NCI-H345 treated with DMSO at 0.1 percent for 48 hours (cell line): ENCODE data around the gene PSMC2.
"Not testable (repeated sequence)": the region's sequence is repeated elsewhere in the genome, so short reads cannot be mapped to it uniquely, and the experiment has no call there.

Source experiments
- DNase-seq: peaks from one replicate; lab custom pipeline; 2025; ENCODE audit not compliant: unreplicated experiment; lab: John Stamatoyannopoulos, UW

PSMC2 gene

DNA sequence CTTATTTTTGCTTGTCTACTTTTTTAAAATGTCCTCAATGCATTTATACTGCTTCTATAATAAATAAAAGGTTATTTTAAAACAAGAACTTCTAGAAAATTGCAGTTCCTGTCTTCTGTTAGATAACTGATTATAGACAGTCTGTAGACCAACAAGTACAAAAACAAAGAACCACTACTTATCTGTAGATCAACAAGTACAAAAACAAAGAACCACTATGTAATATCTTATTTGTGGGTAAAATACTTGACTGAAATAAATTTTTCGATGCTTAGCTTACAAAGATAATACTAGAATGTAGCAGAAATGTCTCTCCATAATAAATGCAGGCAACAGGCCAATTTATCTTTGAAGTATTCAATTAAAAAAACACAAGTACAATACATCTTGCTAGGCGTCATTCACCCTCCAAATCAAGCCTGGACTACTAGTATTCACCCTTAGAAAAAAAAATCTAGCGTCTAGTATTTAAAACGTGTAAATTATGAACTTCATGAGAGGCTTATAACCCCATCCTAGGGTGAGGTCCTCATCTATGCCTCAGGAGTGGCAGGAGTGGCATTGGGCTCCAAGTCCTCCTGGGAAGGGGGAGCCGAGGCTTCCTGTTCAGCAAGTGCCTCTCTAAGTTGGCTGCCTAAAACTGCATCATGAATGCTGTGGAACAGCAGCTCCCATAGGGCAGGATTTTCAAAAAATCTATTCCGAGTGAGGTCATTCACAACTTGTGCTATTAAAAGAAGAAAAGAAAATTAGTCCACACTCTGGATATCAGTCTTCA, 26.6 kb downstream of the PSMC2 start:
- DNase-seq: no peak

DNA sequence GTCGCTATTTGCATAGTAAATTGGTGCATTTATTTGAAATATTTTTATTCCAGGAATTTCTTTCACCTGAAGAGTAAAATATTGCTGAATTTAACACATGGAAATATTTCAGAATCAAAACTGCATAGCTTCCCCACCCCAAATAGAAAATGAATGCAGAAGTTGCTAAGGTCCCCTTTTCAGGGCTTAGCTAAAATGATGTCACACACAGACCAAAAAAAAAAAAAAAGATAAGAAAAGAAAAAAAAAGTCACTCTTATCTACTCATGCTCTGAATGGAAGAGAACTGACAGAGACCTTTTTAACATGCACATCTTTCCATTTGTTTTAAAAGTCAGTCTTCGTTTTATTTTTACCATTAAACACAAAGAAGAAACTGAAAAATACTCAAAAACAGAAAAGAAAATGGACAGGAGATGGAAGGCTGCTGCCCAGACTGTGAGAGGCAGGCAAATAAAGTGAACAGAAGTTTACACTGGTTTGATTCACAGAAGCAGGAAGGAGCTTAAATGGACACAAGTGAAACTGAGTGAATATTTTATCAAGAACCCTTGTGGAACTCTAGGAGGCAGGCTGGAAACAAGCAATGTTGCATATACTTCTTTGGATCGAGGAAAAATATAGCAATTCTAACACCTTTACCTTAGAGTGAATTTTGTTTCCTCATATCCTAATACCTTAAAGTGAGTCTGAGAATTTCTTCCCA, 32.0 kb downstream of the PSMC2 start:
- no peak for DNase-seq

DNA sequence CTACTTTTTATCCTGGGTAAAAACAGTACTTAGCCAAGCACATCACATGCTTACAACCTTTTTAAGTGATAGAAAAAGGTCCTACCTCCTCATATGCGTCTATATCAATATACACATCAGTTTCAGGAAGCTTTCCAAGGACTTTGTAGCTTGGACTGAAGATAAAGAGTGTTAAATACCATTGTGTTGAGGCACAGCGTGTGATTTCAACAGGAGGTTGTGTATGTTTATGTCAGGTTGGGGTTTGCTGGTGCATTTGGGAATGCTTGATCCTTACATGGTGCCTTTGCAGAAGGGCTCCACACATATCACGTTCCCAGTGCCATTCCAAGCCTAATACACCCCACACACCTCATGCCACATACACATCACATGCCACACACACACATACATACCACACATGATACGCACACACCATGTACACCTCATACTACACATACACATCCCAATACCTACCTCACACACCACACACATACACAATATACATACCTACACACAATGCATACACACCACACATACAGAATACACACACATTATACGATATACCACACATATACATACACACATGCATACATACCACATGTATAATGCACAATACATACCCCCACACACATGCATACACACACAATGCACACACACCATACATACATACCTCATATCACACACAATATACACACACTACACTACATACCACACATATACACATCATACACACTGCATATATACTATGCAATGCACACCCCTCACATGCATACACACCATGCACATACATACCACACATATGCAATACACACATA, 33.1 kb downstream of the PSMC2 start:
- DNase-seq: no peak

DNA sequence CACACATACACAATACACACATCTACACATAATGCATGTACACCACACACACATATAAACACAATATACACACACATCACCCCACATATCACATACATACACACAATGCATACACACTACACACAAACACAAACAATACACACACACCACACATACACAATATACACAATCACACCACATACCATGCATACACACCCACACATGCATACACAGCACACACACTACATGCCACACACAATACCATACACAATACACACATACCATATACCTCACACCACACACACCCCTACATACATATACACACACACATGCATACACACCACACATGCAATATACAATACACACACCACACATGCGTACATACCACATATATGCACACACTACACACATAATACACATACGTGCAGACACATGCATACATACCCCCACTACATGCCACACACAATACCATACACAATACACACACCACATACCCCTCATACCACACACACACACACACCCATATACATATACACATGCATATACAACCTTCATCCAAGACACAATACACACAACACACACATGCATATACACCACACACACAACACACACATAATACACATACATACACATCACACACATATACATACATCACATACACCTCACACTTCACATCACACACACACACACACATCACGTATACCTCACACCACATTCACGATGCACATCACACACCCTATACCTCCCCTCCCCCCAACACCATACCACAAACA, 34.0 kb downstream of the PSMC2 start:
- no peak for DNase-seq

DNA sequence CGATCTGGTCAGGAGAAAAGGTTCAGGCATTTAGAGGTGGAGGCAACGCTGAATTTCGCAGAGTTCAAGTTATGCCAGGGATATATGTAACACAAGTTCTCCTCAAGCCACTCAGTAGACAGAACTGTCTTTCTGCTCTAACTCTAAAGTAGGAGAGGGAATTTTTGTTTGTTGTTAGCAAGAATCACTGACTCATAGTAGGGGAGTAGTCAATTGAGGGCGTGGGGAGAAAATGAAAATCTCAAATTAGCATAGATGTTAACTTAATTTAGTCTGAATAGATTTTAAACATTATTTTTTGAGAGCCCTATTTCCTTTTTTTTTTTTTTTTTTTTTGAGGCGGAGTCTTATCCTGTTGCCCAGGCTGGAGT, 34.6 kb downstream of the PSMC2 start:
- no peak for DNase-seq

DNA sequence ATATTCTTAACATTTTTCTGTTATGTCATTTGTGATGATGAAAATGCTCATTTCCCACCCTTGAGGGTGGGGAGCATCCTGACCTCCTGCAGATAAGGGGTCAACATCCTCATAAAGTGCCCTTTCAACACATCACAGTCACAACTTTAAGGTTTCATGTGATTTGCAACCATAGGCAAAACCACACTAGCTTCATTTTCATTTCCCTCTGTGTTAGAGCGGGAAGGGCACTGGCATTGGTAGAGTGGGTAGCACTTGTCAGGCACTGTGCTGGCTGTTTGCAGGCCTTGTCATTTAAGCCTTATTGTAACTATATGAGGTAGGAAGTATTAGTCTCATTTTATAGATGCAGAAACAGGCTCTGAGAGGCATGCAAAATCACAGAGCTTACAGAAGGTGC, 39.8 kb downstream of the PSMC2 start:
- DNase-seq: no peak

DNA sequence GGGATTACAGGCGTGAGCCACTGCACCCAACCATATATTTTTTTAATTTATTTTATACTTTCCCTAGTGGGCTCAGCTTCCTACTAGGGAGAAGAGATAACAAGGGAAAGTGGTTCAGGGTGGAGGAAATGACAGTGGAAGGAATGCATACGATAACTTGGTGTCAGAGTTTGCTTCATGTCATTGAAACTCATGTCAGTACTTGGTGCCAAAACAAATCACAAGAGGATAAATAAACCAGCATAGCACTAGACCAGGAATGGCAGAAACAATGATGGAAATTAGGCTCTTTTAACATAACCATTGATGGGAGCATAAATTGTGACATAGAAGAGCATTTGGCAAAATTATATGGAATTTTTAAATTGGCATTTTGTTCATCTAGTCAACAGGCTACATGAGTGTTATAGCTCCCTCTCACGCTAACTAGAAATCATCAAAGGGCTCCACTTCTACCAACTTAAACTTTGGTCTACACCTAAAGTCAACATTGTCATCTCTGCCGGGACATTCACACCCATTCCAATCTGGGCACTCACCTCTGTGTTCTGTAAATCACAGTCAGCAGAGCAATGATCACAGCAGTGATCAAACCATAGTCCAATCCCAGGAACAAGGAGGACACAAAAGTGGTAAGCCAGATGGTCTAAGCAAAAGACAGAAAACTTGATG, 41.2 kb downstream of the PSMC2 start:
- DNase-seq: no peak

DNA sequence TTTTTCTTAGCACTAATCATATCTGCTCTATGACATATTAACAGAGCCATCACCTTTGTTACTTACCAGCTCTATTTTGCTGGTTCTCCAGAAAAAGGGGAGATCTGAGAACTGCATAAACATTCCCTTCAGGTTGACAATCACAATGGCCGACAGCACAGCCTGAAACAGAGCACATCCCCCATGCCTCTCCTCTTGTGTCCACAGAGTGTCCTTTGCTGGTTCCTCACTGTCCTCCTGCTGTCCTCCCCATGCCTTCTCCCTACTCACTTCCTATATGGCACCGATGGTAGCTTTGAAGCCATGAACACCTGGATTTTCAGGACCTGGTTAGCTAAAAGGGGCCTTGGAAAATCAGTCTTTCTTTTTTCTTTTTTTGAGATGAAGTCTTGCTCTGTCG, 41.8 kb downstream of the PSMC2 start:
- no peak for DNase-seq

DNA sequence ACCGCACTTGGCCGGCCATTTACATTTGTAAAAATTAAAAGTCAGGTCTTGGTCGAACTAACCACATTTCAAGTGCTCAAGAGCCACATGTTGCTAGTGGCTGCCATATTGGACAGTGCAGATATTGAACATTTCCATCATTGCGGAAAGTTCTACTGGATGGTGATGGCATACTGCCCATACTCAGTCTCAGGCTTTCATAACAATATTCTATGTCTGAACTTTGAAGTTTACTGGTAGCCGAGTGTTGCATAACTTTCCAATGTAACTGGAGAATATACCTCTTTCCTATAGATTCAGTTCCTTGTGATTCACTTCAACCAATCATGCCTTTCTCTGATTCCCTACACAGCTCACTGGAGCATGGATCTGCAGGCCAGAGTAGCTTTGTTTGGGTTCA, 43.7 kb downstream of the PSMC2 start:
- DNase-seq: no peak

DNA sequence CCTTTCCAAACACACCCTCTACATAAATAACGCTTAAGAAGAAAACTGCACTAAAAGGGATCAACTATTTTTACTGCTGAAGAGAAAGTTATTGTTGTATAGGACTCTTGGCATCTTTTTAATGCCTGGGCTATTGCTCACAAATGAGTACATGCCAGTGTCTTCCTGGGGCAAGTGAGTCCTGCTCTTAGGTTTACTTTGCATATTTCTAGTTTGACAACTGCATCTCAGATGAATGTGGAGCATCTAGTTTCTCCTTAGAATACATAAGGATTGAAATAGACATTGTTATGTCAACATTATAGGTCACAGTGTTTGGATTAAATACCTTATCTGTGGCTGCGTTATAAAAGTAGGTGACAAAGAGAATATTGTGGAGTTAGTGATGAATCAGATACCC, 44.5 kb downstream of the PSMC2 start:
- DNase-seq: no peak

DNA sequence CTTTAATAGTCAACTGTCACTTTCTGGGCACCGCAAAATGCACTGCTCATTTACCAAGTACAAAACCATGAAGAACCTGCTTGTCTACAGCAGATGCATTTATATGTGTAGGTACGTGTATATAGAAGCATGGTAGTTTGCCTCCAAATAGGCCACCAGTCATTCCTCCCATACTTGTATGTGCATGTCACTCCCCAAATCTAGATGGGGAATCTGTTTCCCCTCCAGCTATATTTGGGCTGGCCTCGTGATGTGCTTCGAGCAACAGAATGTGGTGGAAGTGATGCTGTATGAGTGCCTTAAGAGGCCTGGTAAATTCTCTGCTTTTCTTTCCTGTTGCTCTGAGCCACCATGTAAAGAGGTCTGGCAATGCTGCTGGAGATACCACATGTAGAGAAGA, 47.1 kb downstream of the PSMC2 start:
- DNase-seq: no peak

DNA sequence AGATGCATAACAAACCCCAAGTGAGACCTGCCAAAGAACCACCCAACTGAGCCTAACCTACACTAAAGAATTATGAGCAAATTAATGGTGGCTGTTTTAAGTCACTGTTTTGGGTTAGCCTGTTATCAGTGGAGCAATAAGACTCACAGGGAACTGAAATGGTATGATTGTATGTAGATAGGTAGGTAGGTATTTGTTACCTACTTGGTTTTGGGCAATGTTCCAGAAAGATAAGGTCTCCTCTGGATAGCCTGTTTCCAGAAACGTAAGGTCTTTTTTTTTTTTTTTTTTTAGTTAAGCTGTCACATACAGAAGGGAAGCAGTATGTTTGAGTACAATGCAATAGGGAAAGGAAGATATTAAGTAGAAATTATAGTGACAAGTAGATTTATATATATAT, 47.6 kb downstream of the PSMC2 start:
- no peak for DNase-seq

DNA sequence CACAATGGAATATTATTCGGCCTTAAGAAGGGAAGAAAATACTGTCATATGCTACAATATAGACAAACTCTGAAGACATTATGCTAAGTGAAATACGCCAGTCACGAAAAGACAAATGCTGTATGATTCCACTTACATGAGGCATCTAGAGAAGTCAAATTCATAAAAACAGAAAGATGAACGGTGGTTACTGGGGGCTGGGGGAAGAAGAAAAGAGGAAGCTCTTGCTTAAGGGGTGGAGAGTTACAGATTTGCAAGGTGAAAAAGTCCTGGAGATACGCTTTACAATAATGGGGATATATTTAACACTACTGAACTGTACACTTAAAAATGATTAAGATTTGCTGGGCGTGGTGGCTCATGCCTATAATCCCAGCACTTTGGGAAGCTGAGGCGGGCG, 49.0 kb downstream of the PSMC2 start:
- no peak for DNase-seq

DNA sequence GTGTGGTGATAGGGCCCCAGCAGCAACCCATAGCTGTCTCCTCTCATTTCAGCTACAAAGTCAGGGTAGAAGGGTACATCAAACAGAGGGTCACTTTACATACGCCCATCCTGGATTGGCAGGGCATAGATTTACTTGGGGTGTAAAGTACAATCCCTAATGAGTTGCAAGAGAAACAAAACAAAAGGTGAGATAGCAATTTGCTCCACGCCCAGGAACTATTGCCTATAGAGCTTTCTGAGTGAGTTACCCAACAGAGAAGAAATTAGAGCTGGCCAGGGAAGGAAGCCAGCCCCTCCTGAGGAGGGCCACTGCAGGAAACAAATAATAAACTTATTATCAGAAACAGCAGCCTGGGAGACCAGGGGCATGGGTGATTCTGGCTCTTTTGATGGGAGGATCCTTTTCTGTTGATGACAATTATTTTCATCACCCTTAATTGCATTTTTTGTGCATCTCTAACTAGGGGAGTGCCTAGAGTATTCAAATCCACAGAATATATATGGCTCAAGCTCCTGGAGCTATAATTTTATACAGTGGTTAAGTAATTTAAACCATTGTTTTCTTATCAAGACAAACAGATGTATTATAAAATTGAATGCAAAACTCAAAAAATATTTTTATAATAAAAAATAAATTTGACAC, 51.2 kb downstream of the PSMC2 start:
- DNase-seq: no peak

DNA sequence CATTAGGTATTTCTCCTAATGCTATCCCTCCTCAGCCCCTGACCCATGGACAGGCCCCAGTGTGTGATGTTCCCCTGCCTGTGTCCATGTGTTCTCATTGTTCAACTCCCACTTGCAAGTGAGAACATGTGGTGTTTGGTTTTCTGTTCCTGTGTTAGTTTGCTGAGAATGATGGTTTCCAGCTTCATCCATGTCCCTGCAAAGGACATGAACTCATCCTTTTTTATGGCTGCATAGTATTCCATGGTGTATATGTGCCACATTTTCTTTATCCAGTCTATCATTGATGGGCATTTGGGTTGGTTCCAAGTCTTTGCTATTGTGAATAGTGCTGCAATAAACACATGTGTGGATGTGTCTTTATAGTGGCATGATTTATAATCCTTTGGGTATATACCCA, 52.2 kb downstream of the PSMC2 start:
- DNase-seq: not testable (repeated sequence)

DNA sequence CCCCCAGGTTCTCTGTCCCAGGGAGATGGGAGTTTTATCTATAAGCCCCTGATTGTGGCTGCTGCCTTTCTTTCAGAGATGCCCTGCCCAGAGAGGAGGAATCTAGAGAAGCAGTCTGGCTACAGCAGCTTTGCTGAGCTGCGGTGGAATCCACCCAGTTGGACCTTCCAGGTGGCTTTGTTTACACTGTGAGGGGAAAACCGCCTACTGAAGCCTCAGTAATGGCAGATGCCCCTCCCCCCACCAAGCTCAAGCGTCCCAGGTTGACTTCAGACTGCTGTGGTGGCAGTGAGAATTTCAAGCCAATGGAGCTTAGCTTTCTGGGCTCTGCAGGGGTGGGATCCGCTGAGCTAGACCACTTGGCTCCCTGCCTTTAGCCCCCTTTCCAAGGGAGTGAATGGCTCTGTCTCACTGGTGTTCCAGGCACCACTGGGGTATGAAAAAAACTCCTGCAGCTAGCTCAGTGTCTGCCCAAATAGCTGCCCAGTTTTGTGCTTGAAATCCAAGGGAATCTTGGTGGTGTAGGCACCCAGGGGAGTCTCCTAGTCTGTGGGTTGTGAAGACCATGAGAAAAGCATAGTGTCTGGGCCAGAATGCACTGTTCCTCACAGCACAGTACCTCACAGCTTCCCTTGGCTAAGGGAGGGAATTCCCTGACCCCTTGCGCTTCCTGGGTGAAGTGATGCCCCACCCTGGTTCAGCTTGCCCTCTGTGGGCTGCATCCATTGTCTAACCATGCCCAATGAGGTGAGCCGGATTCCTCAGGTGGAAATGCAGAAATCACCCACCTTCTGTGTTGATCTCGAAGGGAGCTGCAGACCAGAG, 58.6 kb downstream of the PSMC2 start:
- DNase-seq: not testable (repeated sequence)

DNA sequence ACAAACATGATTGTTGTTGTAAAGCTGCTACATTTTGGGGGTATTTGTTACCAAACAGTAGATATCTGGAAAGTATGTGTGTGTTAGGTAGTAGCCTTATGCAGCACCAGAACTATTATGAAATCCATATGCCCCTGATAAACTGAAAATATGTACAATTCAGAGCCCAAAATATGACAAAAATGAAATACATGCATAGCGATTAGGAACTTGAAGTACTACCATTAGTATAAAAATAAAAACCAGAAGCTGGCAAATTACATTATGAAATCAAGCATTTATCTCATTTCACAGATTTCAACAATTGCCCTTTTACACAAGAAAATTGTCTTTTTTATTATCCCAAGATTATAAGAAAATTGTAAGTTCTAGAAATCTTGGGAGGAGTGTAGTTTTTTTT, 64.7 kb downstream of the PSMC2 start:
- DNase-seq: no peak

DNA sequence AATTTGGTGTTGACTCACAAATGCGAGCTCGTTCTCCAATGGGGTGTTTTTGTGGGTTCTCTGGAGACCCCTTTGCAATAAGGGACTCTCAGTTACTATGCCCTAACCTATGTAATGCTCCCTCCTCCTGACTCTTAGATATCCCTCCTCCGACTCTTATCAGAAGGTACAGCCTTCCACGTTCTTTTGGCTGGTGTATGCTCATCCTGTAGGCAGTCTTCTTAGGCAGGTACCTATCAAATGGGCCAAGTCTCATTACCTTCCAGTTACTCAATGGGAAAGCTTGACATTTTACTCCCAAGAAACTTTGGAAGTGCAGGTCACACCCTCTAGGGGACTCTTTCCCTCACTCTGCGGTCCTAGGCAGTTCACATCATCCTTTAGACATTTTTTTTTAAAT, 66.0 kb downstream of the PSMC2 start:
- no peak for DNase-seq

DNA sequence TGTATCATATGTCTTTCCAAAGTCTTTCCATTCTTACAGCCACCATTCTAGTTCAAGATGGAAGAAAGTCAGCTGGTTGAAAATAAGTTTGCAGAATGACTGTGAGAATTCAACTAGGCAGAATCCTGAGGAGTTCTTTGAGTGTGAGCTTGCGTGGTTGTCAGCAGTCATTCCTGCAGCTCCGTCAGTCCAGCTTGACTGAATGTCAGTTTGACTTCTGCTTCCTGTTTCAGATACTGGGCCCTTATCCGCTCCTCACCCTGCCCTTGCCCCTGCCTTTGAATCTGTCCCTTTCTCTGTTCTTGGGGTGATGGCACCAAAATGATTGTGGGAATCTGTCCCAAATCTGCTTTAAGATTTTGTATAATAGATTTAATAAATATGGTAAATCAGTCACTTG, 70.8 kb downstream of the PSMC2 start:
- DNase-seq: no peak
